ENCODE results near the gene KCNE1. TPM values are rescaled to one million over a fixed set of nuclear protein-coding genes. Genes with fewer than 3 reads are reported as not detected.

The KCNE1 gene
- total and polyA plus RNA-seq, 10 of the 15 experiments (the other 5 are each of a cell fraction or from before 2014, with no cell fraction given), result 0.06 to 0.18 (median 0.09) TPM; not detected in 5

GRCh38 chr21:34534522-34534921 lies 22.5 kb upstream of the KCNE1 start (continued):
- TF ChIP-seq RELA (IDR thresholded peaks at IDR 0.05; ENCODE audit: borderline replicate concordance, partially characterized antibody) (no peak), NBN (IDR thresholded peaks at IDR 0.05) (0 out of 2 replicates have a peak, but pooled peaks have one; percentile 17), SMAD5 (IDR thresholded peaks at IDR 0.05; ENCODE audit: low read depth) (no peak), ZZZ3 (IDR thresholded peaks at IDR 0.05; ENCODE audit: control insufficient read depth, insufficient read length, low read depth) (no peak), RAD51 (IDR thresholded peaks at IDR 0.05) (no peak), POLR2AphosphoS2 (IDR thresholded peaks at IDR 0.05; ENCODE audit: low read depth, low read length) (no peak), USF1 (IDR thresholded peaks at IDR 0.05; ENCODE audit: borderline replicate concordance, extremely low read length, insufficient read depth, low read depth, low read length) (no peak), STAT3 (IDR thresholded peaks at IDR 0.05; ENCODE audit: low read depth, low read length) (no peak), MTA2 (IDR thresholded peaks at IDR 0.05; ENCODE audit: low read depth) (peak; percentile 45; the same call in 1 of the 2 replicates), IKZF2 (IDR thresholded peaks at IDR 0.05) (peak in 1 of 2 experiments; percentile 20; a peak in 1 of 4 replicates), RUNX3 (IDR thresholded peaks at IDR 0.05; ENCODE audit: low read length) (peak; percentile 94), NR2F1 (conservative IDR thresholded peaks at IDR 0.05) (peak; percentile 93), NFIC (IDR thresholded peaks at IDR 0.05; ENCODE audit: low read depth, low read length) (no peak), FOS (IDR thresholded peaks at IDR 0.05; ENCODE audit: borderline replicate concordance, extremely low read depth, insufficient read length) (no peak), SREBF1 (IDR thresholded peaks at IDR 0.05; ENCODE audit: low read length) (no peak), SKIL (IDR thresholded peaks at IDR 0.05; ENCODE audit: low read depth, poor library complexity, severe bottlenecking) (peak; percentile 27), MAX (IDR thresholded peaks at IDR 0.05; ENCODE audit: low read depth, low read length) (no peak), GABPA (IDR thresholded peaks at IDR 0.05; ENCODE audit: low read depth) (no peak), NKRF (conservative IDR thresholded peaks at IDR 0.05) (no peak), DPF2 (IDR thresholded peaks at IDR 0.05) (0 out of 2 replicates have a peak, but pooled peaks have one; percentile 54), KDM1A (IDR thresholded peaks at IDR 0.05; ENCODE audit: borderline replicate concordance) (no peak), ATF7 (IDR thresholded peaks at IDR 0.05; ENCODE audit: low read depth) (peak; percentile 50; the same call in 1 of the 2 replicates), SPI1 (IDR thresholded peaks at IDR 0.05; ENCODE audit: borderline replicate concordance, insufficient read depth, low read depth, low read length) (no peak), YBX1 (IDR thresholded peaks at IDR 0.05) (no peak), USF2 (IDR thresholded peaks at IDR 0.05; ENCODE audit: borderline replicate concordance, low read depth, low read length) (no peak), SMC3 (IDR thresholded peaks at IDR 0.05; ENCODE audit: borderline replicate concordance, low read length) (no peak), SIN3A (IDR thresholded peaks at IDR 0.05; ENCODE audit: low read depth, low read length) (no peak), PAX5 (IDR thresholded peaks at IDR 0.05; ENCODE audit: borderline replicate concordance, low read depth, low read length) (peak; percentile 35; the same call in 1 of the 2 replicates)

Measured in GM12878 (cell line).